GM21576 (cell line): ENCODE measurements around the gene TALDO1.
"Not testable (repeated sequence)": the region's sequence is repeated elsewhere in the genome, so short reads cannot be mapped to it uniquely, and the experiment has no call there.

Source experiments
- ATAC-seq: cut with Tn5 transposase; IDR thresholded peaks from one replicate; pipeline ENCODE4 v1.9.1; 2021; ENCODE audit warnings: mild to moderate bottlenecking, moderate library complexity; ENCODE audit not compliant: unreplicated experiment

The TALDO1 gene

GRCh38 chr11:733072-733471, 14.2 kb upstream of the TALDO1 start:
- ATAC-seq = no peak

DNA sequence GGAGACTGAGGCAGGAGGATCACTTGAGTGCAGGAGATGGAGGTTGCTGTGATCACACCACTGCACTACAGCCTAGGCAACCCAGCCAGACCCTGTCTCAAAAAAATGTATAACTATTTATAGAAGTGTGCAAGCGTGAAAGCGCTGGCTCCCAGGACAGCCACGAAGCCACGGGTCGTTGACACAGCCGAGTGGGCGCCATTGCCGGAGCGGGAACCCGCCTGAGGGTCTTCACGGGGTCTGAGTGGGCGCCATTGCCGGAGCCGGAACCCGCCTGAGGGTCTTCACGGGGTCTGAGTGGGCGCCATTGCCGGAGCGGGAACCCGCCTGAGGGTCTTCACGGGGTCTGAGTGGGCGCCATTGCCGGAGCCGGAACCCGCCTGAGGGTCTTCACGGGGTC, 12.7 kb upstream of the TALDO1 start:
- not testable (repeated sequence) for ATAC-seq

DNA sequence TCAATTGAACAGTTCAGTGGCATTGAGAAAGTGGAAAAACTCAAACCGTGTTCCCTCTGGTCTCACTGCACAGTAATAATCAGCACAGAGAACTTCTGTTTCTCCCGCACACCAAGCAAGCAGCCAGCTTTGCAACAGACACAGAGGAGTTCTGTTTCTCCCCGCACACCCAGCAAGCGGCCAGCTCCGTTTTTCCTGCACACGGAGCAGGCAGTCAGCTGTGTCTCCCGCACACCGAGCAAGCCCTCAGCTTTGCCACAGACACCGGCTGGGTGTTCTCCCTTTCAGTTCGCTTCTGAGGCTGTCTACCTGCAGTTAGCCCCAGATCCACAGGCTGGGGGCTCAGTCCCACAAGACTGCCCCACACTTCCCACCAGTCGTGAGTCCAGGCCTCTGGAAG, 9.9 kb upstream of the TALDO1 start:
- ATAC-seq = no peak

DNA sequence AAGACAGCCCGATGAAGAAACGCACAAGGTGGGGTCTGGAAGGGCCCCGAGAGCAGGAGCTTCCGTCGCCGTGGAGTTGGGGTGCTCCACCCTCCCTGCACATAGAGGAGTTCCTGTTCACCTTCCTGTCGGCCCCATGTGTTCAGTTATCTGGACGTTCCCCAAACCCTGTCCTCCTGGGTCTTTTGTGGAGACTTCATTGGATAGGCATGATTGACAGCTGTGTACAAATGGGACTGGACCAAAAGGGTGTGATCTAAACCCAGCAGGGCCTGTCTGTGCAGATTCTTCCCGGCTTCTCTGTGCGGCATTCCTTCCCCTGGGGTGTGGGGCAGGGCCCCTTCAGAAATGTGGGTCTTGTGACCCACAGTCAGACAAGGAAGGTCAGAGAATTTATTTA, 9.4 kb upstream of the TALDO1 start:
- not testable (repeated sequence) for ATAC-seq

DNA sequence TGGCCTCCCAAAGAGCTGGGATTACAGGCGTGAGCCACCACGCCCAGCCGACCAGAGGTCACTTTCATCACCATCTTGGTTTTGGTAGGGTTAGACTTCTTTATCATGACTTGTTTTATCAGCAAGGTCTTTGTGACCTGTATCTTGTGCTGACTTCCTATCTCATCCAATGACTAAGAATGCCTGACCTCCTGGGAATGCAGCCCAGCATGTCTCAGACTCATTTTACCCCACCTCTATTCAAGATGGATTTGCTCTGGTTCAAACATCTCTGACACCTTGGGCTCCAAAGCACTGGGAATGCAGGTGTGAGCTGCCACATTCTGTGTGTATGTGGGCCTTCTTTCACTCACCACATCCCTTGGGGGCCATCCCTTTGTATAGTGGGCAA, 5.1 kb upstream of the TALDO1 start:
- no peak for ATAC-seq

DNA sequence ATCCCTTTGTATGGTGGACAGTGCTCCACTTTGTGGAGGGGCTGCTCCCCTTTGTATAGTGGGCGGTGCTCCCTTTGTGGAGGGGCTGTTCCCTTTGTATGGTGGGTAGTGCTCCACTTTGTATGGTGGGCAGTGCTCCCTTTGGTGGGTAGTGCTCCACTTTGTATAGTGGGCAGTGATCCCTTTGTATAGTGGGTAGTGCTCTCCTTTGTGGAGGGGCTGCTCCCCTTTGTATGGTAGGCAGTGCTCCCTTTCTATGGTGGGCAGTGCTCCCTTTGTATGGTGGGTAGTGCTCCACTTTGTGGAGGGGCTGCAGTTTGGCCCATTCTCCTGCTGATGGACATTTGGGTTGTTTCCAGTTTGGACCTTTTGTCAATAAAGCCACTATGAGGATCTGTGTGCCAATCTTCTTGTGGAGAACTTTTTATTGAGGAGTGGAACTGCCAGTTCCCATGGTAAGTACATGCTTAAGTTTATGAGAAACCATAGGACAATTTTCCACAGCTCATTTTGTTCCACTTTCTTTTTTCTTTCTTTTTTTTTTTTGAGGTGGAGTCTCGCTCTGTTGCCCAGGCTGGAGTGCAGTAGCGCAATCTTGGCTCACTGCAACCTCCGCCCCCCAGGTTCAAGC, 4.6 kb upstream of the TALDO1 start:
- no peak for ATAC-seq

DNA sequence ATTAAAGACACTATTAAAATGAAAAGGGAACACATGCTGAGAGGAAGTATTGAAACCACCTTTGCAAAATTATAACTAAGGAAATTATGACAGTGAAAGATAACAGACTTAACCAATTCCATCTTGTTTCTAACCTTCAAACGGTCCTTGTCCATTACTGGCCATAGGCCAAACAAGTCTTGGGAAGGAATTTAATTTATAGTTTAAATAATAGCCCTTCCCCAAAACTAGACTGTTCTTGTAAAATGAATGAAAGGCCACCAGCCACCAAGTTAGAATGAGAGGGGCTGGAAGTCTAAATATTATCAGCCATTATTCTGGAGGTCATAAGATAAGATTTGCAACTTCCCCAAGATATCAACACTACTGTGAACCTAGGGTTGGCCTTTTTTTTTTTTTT, 1.8 kb upstream of the TALDO1 start:
- ATAC-seq = no peak

DNA sequence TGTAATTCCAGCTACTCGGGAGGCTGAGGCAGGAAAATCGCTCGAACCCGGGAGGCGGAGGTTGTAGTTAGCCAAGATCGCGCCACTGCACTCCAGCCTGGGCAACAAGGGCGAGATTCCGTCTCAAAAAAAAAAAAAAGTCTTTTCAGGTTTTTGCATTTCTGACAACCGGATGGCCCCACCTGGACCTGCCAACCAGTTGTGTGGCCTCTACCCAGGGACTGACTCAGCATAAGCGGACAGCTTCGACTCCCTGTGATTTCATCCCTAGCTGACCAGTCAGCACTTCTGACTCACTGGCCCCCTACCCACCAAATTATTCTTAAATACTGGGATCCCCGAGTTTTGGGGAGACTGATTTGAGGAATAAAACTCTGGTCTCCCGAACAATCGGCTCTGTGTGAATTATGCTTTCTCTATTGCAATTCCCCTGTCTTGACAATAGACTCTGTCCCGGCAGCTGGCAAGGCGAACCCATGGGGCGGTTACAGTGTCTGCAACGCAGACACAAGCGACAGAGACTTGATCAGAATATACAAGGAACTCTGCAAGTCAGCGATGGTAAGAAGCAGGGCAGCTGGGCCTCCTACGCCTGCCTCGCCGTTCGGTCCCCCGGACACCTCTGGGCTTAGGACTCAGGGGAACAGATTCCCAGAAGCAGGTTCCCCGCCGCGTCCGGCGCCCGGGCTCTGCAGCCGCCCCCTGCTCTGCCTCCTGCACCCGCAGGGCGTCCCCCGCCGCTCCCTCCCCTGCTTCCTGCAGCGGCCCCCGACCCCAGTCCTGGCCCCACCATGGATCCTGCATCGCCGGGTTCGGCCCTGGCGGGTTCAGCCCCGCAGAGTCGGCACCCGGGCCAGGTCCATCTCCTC, 741 bp upstream of the TALDO1 start:
- ATAC-seq = peak; percentile 20

- ATAC-seq = peak; percentile 20
Observed at GRCh38 chr11:748007-748359, 719 bp downstream of the TALDO1 start.

DNA sequence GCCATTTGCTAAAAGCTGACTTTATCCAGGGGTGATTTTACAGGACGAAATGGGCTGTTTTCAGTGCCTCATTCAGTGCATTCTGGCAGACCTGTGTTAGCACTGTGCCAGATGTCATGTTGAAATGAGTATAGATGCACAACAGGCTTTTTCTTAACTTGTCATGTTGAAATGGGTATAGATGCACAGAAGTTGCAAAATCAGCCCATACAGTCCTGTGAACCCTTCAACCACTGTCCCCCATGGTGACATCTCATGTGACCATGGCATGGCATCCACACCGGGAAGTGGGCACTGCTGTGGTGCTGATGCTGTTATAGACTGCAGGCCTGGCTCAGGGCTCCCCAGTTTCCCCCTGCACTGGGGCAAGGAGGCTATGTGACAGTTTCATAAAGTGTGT, 2.5 kb downstream of the TALDO1 start:
- ATAC-seq = no peak

DNA sequence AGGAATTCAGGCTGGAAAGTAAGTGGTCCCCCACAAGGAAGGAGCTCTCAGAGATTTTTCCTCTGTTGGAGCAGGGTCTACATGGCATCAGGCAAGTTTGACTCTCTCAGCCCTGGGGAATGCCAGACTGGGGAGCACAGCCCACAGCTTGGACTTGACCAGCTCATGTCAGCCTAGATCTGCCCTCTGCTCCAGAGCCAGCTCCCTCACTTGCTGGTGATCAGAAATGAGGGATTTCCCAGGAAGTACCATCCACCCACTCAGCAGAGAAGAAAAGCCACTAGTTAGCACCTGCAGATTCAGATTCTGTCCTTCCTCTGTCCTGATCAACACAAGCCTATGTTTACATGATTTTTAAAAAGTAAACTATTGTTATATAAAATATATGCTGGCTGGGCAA, 13.0 kb downstream of the TALDO1 start:
- no peak for ATAC-seq

- ATAC-seq = no peak
Observed at GRCh38 chr11:761526-762108, 14.4 kb downstream of the TALDO1 start.

GRCh38 chr11:762421-763072, 15.3 kb downstream of the TALDO1 start:
- no peak for ATAC-seq

DNA sequence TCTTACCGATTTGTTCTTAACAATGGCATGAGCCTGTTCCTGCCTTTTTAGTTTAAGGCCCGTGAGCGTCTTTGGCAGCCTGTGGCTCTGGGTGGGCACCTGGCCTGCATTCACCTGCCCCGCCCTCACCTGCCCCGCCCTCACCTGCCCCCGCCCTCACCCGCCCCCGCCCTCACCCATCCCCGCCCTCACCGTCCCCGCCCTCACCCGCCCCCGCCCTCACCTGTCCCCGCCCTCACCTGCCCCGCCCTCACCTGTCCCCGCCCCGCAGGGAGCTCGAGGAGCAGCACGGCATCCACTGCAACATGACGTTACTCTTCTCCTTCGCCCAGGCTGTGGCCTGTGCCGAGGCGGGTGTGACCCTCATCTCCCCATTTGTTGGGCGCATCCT, 15.8 kb downstream of the TALDO1 start:
- ATAC-seq = no peak

DNA sequence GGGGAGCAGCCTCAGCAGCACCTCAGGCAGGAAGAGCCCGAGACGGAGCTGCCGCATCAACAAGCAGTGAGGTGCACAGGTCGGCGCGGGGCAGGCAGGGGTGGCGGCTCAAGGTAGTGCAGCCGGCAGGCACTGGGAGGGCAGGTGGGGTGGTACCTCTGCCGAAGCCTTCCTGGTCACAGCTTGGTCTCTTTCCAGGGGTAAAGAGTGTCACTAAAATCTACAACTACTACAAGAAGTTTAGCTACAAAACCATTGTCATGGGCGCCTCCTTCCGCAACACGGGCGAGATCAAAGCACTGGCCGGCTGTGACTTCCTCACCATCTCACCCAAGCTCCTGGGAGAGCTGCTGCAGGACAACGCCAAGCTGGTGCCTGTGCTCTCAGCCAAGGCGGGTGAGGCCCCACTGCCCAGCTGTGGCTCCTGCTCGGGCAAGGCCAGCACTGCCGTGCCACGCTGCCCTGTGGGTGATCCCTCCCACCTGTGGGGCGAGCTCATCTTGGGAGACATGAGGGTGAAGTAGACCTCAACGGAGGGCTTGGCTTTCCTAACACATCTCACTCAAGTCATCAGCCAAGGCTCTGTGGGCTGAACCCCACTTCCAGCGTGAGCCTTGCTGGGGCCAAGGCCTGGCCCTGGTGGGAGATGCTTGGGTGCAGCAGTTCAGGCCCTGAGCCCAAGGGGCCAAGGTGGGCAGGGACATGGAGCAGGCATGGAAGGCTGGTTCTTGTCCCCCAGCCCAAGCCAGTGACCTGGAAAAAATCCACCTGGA, 16.5 kb downstream of the TALDO1 start:
- ATAC-seq = no peak

DNA sequence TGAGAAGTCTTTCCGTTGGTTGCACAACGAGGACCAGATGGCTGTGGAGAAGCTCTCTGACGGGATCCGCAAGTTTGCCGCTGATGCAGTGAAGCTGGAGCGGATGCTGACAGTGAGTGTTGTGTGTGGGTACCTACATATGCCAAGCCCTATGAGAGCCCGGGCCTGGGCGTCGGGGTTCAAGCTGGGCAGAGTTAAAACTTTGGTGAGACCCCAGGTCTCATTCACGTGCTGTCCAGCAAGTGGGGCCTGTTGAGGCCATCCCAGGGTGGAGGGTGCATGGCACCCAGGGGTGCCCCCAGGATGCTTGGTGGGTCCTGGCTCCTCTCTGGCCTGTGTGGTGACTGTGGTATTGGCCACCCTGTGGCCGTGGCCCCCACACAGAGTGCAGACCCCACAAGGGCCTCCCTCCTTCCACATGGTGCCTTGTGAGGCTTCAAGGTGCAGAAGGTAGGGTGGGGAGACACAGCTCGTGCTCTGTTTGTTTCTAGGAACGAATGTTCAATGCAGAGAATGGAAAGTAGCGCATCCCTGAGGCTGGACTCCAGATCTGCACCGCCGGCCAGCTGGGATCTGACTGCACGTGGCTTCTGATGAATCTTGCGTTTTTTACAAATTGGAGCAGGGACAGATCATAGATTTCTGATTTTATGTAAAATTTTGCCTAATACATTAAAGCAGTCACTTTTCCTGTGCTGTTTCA, 17.2 kb downstream of the TALDO1 start:
- no peak for ATAC-seq

DNA sequence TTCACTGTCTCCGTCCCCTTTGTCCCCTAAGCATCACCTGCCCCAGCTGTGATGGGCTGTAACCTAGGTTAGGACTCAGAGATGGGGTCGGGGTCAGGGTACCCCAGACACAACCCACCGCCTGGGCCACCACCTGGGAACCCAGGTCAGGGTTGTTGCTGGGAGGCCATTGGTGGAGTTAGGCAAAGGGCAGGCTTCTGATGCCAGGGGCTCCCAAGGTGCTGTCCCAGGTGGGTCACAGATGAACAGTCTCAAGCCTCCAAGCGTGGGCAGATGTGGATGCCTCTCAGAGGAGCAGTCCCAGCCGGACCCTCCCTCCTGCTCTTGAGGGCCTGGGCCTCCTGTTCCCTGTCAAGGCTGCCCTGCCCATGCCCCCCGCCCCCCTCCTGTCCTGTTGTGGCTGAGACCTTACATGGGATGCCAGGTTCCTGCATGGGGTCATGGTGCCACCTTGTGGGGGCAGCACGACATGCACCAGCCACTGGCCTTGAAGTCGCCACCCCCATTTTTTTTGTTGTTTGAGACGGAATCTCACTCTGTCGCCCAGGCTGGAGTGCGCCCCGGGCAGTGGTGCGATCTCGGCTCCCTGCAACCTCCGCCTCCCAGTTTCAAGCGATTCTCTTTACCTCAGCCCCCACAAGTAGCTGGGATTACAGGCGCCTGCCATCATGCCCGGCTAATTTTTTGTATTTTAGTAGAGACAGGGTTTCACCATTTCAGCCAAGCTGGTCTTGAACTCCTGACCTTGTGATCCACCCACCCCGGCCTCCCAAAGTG, 17.9 kb downstream of the TALDO1 start:
- no peak for ATAC-seq

GRCh38 chr11:765802-766091, 18.5 kb downstream of the TALDO1 start:
- no peak for ATAC-seq

DNA sequence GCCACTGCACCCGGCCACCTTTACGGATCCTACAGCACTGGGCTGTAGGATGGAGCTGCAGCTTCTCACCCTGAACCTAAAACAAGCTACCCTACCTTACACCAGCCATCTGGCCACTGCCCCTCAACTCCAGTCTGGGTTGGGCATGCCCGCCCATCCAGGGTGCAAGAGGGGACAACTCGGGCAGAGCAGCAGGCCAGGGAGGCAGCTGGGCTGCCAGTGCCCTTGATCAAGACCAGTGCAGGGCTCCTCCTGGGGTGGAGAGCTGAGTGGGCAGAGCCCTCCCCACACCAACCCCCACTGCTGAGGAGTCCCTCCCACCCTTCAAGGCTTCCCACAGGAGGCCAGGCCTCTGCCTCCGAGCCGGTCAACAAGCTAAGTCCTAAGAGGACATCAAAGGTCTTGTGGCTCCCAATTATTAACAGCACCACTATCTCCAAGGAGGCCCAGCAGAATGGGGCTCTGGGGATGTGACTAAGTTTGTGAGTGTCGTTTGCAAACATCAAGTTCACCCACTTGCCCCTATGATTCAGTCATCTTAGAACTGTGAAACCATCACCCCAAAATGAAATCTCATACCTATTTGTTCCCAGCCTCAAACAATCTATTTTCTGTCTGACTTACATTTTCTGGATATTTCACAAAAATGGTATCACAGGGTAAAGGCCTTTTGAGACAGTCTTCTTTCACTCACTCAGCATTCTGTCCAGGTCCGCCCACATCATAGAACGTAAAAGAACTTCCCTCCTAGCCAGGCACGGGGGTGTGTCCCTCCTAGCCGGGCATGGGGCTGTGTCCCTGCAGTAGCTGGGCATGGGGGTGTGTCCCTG, 19.1 kb downstream of the TALDO1 start:
- ATAC-seq = no peak
